ENCODE data around the gene ZBTB7B.
A peak's percentile ranks its signal among the peaks of the same experiment; 100 is the strongest.

The ZBTB7B gene

DNA sequence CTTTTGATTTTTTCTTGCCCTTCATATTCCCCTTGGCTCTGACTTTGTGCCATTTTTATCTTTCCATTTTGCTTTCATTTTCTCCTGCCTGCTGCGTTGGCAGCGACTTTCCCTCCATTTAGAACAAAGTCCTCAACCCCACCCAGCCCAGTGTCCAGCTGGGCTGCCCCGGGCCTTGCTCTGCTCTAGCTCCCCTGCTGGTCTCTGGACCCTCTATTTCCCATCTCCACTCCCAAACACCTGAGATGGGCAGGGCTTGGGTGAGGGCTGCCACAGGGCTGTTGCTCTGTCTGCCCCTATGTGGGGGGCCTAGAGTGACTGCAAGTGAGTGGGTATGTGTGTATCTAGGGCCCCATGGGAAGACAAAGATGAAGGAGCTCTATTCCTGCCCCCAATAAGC, 41.2 kb downstream of the ZBTB7B start:
- TF ChIP-seq, protein P1, sequence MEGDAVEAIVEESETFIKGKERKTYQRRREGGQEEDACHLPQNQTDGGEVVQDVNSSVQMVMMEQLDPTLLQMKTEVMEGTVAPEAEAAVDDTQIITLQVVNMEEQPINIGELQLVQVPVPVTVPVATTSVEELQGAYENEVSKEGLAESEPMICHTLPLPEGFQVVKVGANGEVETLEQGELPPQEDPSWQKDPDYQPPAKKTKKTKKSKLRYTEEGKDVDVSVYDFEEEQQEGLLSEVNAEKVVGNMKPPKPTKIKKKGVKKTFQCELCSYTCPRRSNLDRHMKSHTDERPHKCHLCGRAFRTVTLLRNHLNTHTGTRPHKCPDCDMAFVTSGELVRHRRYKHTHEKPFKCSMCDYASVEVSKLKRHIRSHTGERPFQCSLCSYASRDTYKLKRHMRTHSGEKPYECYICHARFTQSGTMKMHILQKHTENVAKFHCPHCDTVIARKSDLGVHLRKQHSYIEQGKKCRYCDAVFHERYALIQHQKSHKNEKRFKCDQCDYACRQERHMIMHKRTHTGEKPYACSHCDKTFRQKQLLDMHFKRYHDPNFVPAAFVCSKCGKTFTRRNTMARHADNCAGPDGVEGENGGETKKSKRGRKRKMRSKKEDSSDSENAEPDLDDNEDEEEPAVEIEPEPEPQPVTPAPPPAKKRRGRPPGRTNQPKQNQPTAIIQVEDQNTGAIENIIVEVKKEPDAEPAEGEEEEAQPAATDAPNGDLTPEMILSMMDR (IDR thresholded peaks at IDR 0.05; ENCODE audit: low read depth, low read length, missing control alignments) = no peak
- no peak for DNase-seq (ENCODE audit: extremely low read depth, low read depth)
- H3K4me3 ChIP-seq (replicated peaks; ENCODE audit: low read depth, low read length) = no peak overlapping the region

DNA sequence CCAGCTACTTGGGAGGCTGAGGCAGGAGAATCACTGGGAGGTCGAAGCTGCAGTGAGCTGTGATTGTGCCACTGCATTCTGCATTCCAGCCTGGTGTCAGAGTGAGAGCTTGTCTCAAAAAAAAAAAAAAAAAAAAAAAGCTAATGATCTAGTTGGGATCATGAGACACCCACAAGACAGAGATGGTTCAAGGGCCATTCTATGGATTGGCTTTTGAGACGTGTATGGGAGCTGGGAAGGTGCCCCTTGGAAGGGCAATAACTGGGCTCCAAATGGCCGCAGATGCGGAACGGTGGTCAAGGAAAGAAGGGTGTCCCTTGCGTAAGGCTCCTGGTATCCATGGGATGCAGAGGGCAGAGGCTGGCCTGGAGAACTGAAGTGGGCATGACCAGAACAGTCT, 41.8 kb downstream of the ZBTB7B start:
- TF ChIP-seq, protein P1 (IDR thresholded peaks at IDR 0.05; ENCODE audit: low read depth, low read length, missing control alignments) = no peak
- DNase-seq (ENCODE audit: extremely low read depth, low read depth) = no peak

DNA sequence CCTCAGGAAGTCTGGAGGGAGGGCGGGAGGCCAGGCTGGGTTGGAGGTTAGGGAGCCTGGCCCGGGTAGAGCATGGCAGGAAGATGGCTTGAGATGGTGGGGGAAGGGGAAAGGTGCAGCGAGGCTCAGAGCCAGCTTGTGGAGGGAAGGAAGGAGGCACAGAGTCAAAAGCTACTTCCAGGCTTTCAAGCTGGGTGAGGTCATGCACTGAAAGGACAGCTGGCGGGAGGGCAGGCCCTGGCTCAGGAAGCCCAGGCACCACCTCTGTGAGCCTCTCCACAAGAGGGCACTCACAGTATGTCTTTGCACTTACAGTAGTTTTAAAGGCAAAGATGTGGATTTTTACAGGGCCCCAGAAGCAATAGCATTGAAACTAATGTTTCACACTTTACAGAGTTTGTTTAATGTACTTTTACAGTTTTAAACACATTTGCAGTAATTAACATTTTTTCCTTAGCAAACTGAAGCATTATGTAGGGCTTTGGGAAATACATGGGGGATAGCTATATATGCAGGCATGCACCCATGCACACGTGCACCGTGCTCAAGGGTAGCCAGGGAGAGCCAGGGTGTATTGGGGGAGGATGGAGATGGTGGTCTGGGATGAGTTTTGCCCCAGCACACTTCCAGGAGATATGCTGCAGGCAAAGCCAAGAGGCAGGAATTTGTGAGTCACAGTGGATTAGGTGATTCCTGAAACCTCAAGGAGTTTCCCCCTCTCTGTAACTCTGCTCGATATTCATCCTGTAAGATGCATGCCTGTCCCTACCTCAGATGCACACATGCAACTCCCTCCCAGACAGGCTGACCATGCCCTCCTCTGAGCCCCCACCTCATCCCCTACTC, 42.4 kb downstream of the ZBTB7B start:
- no peak for DNase-seq (ENCODE audit: extremely low read depth, low read depth)
- H3K4me3 ChIP-seq (replicated peaks; ENCODE audit: low read depth, low read length) = no peak overlapping the region
- TF ChIP-seq, protein P1 (IDR thresholded peaks at IDR 0.05; ENCODE audit: low read depth, low read length, missing control alignments) = peak; percentile 77

More for the DNA sequence above, 41.8 kb downstream of the ZBTB7B start:
- H3K4me3 ChIP-seq (replicated peaks; ENCODE audit: low read depth, low read length) = no peak overlapping the region

DNA sequence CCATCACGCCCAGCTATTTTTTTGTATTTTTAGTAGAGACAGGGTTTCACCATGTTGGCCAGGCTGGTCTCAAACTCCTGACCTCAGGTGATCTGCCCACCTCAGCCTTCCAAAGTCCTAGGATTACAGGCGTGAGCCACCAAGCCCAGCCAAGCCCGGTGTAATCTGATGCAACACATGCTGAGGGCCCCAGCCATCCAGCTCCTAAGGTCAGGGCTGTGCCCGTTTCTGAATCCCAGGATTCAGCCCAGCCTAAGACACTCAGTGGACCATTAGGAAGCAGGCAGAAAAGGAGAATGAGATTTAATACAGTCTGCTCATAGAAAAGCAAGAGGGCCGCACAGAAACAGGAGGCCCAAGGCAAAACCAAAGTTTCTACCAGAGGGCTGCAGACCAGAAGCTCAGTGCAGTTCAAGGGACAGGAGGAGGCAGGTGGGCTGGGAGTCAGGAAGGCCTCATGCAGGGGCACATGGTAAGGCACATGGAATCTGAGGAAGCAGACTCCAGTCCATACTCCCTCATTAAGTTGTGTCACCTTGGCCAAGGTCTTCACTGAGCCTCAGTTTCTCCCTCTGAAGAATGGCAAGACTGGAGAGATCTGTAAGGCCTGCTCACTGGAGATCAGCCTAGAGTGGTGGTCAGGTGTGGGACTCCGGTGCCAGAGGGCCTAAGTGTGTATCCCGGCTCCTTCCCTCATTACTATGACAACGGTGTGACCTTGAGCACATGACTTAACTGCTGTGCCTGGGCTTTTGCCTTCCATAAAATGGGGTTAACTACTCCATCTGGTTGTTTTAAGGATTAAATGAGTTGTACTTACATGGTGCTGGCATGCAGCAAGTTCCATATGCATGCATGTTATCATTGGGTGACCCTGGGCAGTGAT, 46.1 kb downstream of the ZBTB7B start:
- H3K4me3 ChIP-seq (replicated peaks; ENCODE audit: low read depth, low read length) = no peak overlapping the region
- TF ChIP-seq, protein P1 (IDR thresholded peaks at IDR 0.05; ENCODE audit: low read depth, low read length, missing control alignments) = no peak
- DNase-seq (ENCODE audit: extremely low read depth, low read depth) = no peak

DNA sequence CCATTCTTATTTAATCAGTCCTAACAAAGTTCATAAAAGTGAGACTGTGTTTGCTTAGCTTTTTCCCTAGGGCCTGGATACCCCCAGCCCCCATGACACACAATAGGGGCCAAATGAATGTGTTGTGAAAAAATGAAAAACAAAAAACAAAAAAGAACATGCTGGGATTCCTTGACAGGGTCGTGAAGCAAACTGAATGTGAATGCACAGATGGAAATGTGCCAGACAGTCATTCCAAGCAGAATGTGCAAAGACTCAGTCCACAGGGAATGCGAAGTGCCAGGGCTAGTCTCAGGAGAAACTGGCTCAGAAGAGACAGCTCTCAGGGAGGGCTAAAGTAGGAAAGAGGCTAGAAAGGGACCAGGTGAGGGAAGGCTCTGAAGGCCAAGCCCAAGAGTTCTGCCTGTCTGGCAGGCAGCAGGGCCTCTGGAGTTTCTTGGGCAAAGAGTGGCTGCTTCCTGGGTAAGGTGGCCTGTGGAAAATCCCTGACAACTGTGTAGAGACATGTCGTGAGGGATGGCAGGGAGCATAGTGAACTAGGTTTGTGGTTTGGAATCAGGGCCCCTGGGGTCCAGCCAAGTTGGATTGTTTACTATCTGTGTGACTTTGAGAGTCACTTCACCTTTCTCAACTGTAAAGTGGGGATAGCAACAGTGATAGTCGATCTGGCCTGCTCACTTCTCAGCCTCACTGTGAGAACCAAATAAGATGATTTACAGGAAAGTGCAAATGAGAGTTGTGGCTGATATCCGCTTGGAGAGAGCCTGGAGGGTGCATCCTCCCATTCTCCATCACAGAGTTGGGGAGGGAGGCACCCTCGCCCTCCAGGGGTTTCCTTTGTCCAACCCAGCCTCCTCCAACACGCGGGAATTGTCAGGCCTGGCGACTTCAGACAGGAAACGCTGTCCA, 47.3 kb downstream of the ZBTB7B start:
- TF ChIP-seq, protein P1 (IDR thresholded peaks at IDR 0.05; ENCODE audit: low read depth, low read length, missing control alignments) = no peak
- peak overlapping the region; percentile 89 for H3K4me3 ChIP-seq (replicated peaks; ENCODE audit: low read depth, low read length)
- no peak for DNase-seq (ENCODE audit: extremely low read depth, low read depth)

Measured in HFF-Myc (cell line).